ENCODE results near the gene OLFML2B.
A peak's percentile ranks its signal among the peaks of the same experiment; 100 is the strongest.

OLFML2B gene

GRCh38 chr1:161962091-161962887 is 61.4 kb downstream of the OLFML2B start:
- Mint-ChIP-seq H3K27ac (peak overlapping the region; percentile 99), H3K4me1 (ENCODE audit: low read depth) (peaks cover 63% of the 10 kb centered on the region), H3K36me3 (ENCODE audit: low read depth) (peaks cover 83% of the 10 kb centered on the region), H3K4me3 (peak overlapping the region; percentile 70), H3K9me3 (no peaks in the 10 kb centered on the region), H3K27me3 (no peaks in the 10 kb centered on the region)
- DNase-seq: peak; percentile 60

GRCh38 chr1:161958425-161958824 is 65.2 kb downstream of the OLFML2B start:
- DNase-seq: no peak
- H3K4me1 Mint-ChIP-seq (ENCODE audit: low read depth): peaks cover 70% of the 10 kb centered on the region
- H3K9me3 Mint-ChIP-seq: no peaks in the 10 kb centered on the region
- peaks cover 77% of the 10 kb centered on the region for H3K36me3 Mint-ChIP-seq (ENCODE audit: low read depth)
- peak overlapping the region; percentile 45 for H3K27ac Mint-ChIP-seq
- no peaks in the 10 kb centered on the region for H3K27me3 Mint-ChIP-seq
- no peak overlapping the region for H3K4me3 Mint-ChIP-seq

GRCh38 chr1:161956930-161957329 is 66.7 kb downstream of the OLFML2B start:
- Mint-ChIP-seq H3K36me3 (ENCODE audit: low read depth) (peaks cover 69% of the 10 kb centered on the region), H3K27me3 (no peaks in the 10 kb centered on the region)

GRCh38 chr1:161956097-161956496 is 67.6 kb downstream of the OLFML2B start:
- Mint-ChIP-seq H3K36me3 (ENCODE audit: low read depth) (peaks cover 62% of the 10 kb centered on the region), H3K27ac (no peak overlapping the region), H3K4me3 (no peak overlapping the region), H3K4me1 (ENCODE audit: low read depth) (peaks cover 63% of the 10 kb centered on the region), H3K9me3 (no peaks in the 10 kb centered on the region), H3K27me3 (no peaks in the 10 kb centered on the region)
- DNase-seq: no peak

More at GRCh38 chr1:161956930-161957329, 66.7 kb downstream of the OLFML2B start:
- Mint-ChIP-seq H3K9me3 (no peaks in the 10 kb centered on the region), H3K4me1 (ENCODE audit: low read depth) (peaks cover 68% of the 10 kb centered on the region), H3K4me3 (no peak overlapping the region), H3K27ac (no peak overlapping the region)
- no peak for DNase-seq

GRCh38 chr1:161955606-161956005 is 68.1 kb downstream of the OLFML2B start:
- DNase-seq: no peak
- H3K27me3 Mint-ChIP-seq: no peaks in the 10 kb centered on the region
- H3K9me3 Mint-ChIP-seq: no peaks in the 10 kb centered on the region
- H3K4me3 Mint-ChIP-seq: no peak overlapping the region
- H3K36me3 Mint-ChIP-seq (ENCODE audit: low read depth): peaks cover 62% of the 10 kb centered on the region
- peaks cover 61% of the 10 kb centered on the region for H3K4me1 Mint-ChIP-seq (ENCODE audit: low read depth)
- peak overlapping the region; percentile 16 for H3K27ac Mint-ChIP-seq

- no peak for DNase-seq
- Mint-ChIP-seq H3K4me1 (ENCODE audit: low read depth) (peaks cover 50% of the 10 kb centered on the region), H3K4me3 (no peak overlapping the region), H3K36me3 (ENCODE audit: low read depth) (peaks cover 62% of the 10 kb centered on the region), H3K9me3 (no peaks in the 10 kb centered on the region), H3K27me3 (no peaks in the 10 kb centered on the region), H3K27ac (no peak overlapping the region)
Observed at GRCh38 chr1:161954466-161954865, 69.2 kb downstream of the OLFML2B start.

- Mint-ChIP-seq H3K4me1 (ENCODE audit: low read depth) (peaks cover 48% of the 10 kb centered on the region), H3K27ac (peak overlapping the region; percentile 50), H3K36me3 (ENCODE audit: low read depth) (peaks cover 62% of the 10 kb centered on the region), H3K27me3 (no peaks in the 10 kb centered on the region), H3K9me3 (no peaks in the 10 kb centered on the region), H3K4me3 (no peak overlapping the region)
- no peak for DNase-seq
Observed at GRCh38 chr1:161954050-161954449, 69.6 kb downstream of the OLFML2B start.

- Mint-ChIP-seq H3K9me3 (no peaks in the 10 kb centered on the region), H3K27ac (peak overlapping the region; percentile 12), H3K4me3 (no peak overlapping the region), H3K36me3 (ENCODE audit: low read depth) (peaks cover 60% of the 10 kb centered on the region), H3K27me3 (no peaks in the 10 kb centered on the region), H3K4me1 (ENCODE audit: low read depth) (peaks cover 43% of the 10 kb centered on the region)
- no peak for DNase-seq
Observed at GRCh38 chr1:161953256-161953920, 70.3 kb downstream of the OLFML2B start.

GRCh38 chr1:161952607-161953172 is 71.0 kb downstream of the OLFML2B start:
- H3K27ac Mint-ChIP-seq: no peak overlapping the region
- H3K9me3 Mint-ChIP-seq: no peaks in the 10 kb centered on the region
- no peak overlapping the region for H3K4me3 Mint-ChIP-seq

GRCh38 chr1:161951646-161952045 is 72.0 kb downstream of the OLFML2B start:
- no peak for DNase-seq
- Mint-ChIP-seq H3K27ac (no peak overlapping the region), H3K4me3 (no peak overlapping the region), H3K9me3 (no peaks in the 10 kb centered on the region), H3K27me3 (no peaks in the 10 kb centered on the region), H3K4me1 (ENCODE audit: low read depth) (peaks cover 42% of the 10 kb centered on the region), H3K36me3 (ENCODE audit: low read depth) (peaks cover 57% of the 10 kb centered on the region)

More at GRCh38 chr1:161952607-161953172, 71.0 kb downstream of the OLFML2B start:
- Mint-ChIP-seq H3K27me3 (no peaks in the 10 kb centered on the region), H3K36me3 (ENCODE audit: low read depth) (peaks cover 59% of the 10 kb centered on the region), H3K4me1 (ENCODE audit: low read depth) (peaks cover 38% of the 10 kb centered on the region)
- no peak for DNase-seq

- H3K27me3 Mint-ChIP-seq: no peaks in the 10 kb centered on the region
Observed at GRCh38 chr1:161950377-161950776, 73.3 kb downstream of the OLFML2B start.

GRCh38 chr1:161949548-161949947 is 74.1 kb downstream of the OLFML2B start:
- Mint-ChIP-seq H3K36me3 (ENCODE audit: low read depth) (peaks cover 61% of the 10 kb centered on the region), H3K27me3 (no peaks in the 10 kb centered on the region), H3K4me1 (ENCODE audit: low read depth) (peaks cover 35% of the 10 kb centered on the region), H3K4me3 (no peak overlapping the region), H3K9me3 (no peaks in the 10 kb centered on the region), H3K27ac (no peak overlapping the region)
- no peak for DNase-seq

More at GRCh38 chr1:161950377-161950776, 73.3 kb downstream of the OLFML2B start:
- Mint-ChIP-seq H3K4me3 (no peak overlapping the region), H3K27ac (no peak overlapping the region), H3K36me3 (ENCODE audit: low read depth) (peaks cover 59% of the 10 kb centered on the region), H3K9me3 (no peaks in the 10 kb centered on the region), H3K4me1 (ENCODE audit: low read depth) (peaks cover 39% of the 10 kb centered on the region)
- no peak for DNase-seq

- H3K27me3 Mint-ChIP-seq: no peaks in the 10 kb centered on the region
- no peak overlapping the region for H3K27ac Mint-ChIP-seq
- no peak for DNase-seq
- peaks cover 71% of the 10 kb centered on the region for H3K36me3 Mint-ChIP-seq (ENCODE audit: low read depth)
- H3K4me1 Mint-ChIP-seq (ENCODE audit: low read depth): peaks cover 25% of the 10 kb centered on the region
- no peaks in the 10 kb centered on the region for H3K9me3 Mint-ChIP-seq
- no peak overlapping the region for H3K4me3 Mint-ChIP-seq
Observed at GRCh38 chr1:161948435-161948834, 75.2 kb downstream of the OLFML2B start.

- DNase-seq: no peak
- H3K27me3 Mint-ChIP-seq: no peaks in the 10 kb centered on the region
- peaks cover 88% of the 10 kb centered on the region for H3K36me3 Mint-ChIP-seq (ENCODE audit: low read depth)
- peaks cover 10% of the 10 kb centered on the region for H3K4me1 Mint-ChIP-seq (ENCODE audit: low read depth)
- no peak overlapping the region for H3K4me3 Mint-ChIP-seq
- H3K27ac Mint-ChIP-seq: no peak overlapping the region
- H3K9me3 Mint-ChIP-seq: no peaks in the 10 kb centered on the region
Observed at GRCh38 chr1:161946071-161946987, 77.3 kb downstream of the OLFML2B start.

Data from activated T-cell treated with anti-CD3 and anti-CD28 coated beads, Interleukin-2, amount 50 U/mL, for 24 hours (primary cell).